Karpas-422 (cell line): ENCODE measurements around the gene ENOPH1. TPM values are rescaled to one million over a fixed set of nuclear protein-coding genes. Genes with fewer than 3 reads are reported as not detected.

Source experiments
- DNase-seq: peaks from one replicate; pipeline ENCODE4 v3.0.0-alpha.2; 2015
- H2AFZ ChIP-seq: fragments of 200-600 bp; sonication (generic); 2 replicates; pipeline ENCODE4 v1.6.1; 2014; ENCODE audit warnings: antibody characterized with exemption, low read length, mixed read lengths
- H3K27ac ChIP-seq: fragments of 200-600 bp; sonication (generic); 2 replicates; pipeline ENCODE4 v1.5.1; 2014; ENCODE audit warnings: mild to moderate bottlenecking, low read length, moderate library complexity
- H3K27me3 ChIP-seq: fragments of 200-600 bp; sonication (generic); 2 replicates; pipeline ENCODE4 v1.6.1; 2014; ENCODE audit warnings: low read length, mixed read lengths
- H3K36me3 ChIP-seq: fragments of 200-600 bp; sonication (generic); 2 replicates; pipeline ENCODE4 v1.6.1; 2014; ENCODE audit warnings: low read length, mixed read lengths; ENCODE audit not compliant: insufficient read depth
- H3K4me1 ChIP-seq: fragments of 200-600 bp; sonication (generic); 2 replicates; pipeline ENCODE4 v1.6.1; 2014; ENCODE audit warnings: mild to moderate bottlenecking, low read length, mixed read lengths
- H3K4me2 ChIP-seq: fragments of 200-600 bp; sonication (generic); 2 replicates; pipeline ENCODE4 v1.6.1; 2014; ENCODE audit warnings: low read length, low read depth, mild to moderate bottlenecking; ENCODE audit not compliant: poor library complexity, severe bottlenecking
- H3K4me3 ChIP-seq: fragments of 200-600 bp; sonication (generic); 2 replicates; pipeline ENCODE4 v1.5.1; 2014; ENCODE audit warnings: mild to moderate bottlenecking, antibody characterized with exemption, low read length, mixed read lengths
- H3K79me2 ChIP-seq: fragments of 200-600 bp; sonication (generic); 2 replicates; pipeline ENCODE4 v1.6.1; 2014; ENCODE audit warnings: mild to moderate bottlenecking, low read length, mixed read lengths
- H3K9ac ChIP-seq: fragments of 200-600 bp; sonication (generic); 2 replicates; pipeline ENCODE4 v1.6.0; 2014; ENCODE audit warnings: low read length
- H3K9me2 ChIP-seq: fragments of 200-600 bp; sonication (generic), shearing (Covaris generic); replicated peaks from 2 replicates; pipeline ENCODE4 v1.6.0; 2014; ENCODE audit warnings: mild to moderate bottlenecking, low read length, moderate library complexity; ENCODE audit not compliant: insufficient read depth
- H3K9me3 ChIP-seq: fragments of 300-700, 200-600 bp; sonication (generic); 2 replicates; pipeline ENCODE4 v1.6.1; 2014; ENCODE audit warnings: low read length, mixed read lengths
- H4K20me1 ChIP-seq: fragments of 200-600 bp; sonication (generic); 2 replicates; pipeline ENCODE4 v1.6.1; 2014; ENCODE audit warnings: mild to moderate bottlenecking, antibody characterized with exemption, low read length, low read depth; ENCODE audit not compliant: insufficient read depth
- total RNA-seq: library from RNA; depleted of rRNA; stranded (reverse); fragments of >200 nt; shearing (Covaris generic); gene quantifications from 2 replicates; pipeline ENCODE4 v1.2.3, GENCODE V29; 2014; ENCODE audit warnings: low replicate concordance

Gene ENOPH1
- total RNA-seq, 1 experiment from 2014 or later, result 17.2 TPM

DNA sequence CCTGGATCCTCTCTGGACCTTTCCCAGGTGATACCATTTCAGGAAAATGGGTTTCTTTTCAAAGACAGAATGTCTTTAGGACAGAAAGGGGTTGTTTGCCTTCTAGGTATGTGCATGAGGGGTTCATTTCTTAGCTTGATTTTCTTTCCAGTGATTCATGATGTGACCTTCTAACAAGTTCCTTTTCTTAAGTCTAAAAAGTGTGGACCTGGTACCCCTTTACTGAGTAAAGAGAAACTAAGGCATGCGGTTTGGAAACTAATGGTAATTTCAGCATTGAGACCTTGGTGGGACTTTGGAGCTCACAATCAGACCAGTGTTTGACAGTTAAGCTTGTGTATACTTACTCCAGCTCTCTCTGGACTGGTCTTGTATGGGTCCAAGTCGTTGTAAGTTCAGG lies 8.7 kb downstream of the ENOPH1 start:
- H2AFZ ChIP-seq, result no peak overlapping the region
- no peaks in the 10 kb centered on the region for H3K9me2 ChIP-seq
- H3K9me3 ChIP-seq, result no peaks in the 10 kb centered on the region
- H3K4me1 ChIP-seq, result peaks cover 18% of the 10 kb centered on the region
- peaks cover 6% of the 10 kb centered on the region; the same call in 1 of the 2 replicates for H3K36me3 ChIP-seq
- H3K27ac ChIP-seq, result no peak overlapping the region
- H3K4me2 ChIP-seq, result no peak overlapping the region
- peaks cover 90% of the 10 kb centered on the region for H3K79me2 ChIP-seq
- no peak for DNase-seq
- H3K4me3 ChIP-seq, result no peak overlapping the region
- H4K20me1 ChIP-seq, result no peaks in the 10 kb centered on the region; the same call in 1 of the 2 replicates
- no peak overlapping the region for H3K9ac ChIP-seq
- H3K27me3 ChIP-seq, result no peaks in the 10 kb centered on the region

DNA sequence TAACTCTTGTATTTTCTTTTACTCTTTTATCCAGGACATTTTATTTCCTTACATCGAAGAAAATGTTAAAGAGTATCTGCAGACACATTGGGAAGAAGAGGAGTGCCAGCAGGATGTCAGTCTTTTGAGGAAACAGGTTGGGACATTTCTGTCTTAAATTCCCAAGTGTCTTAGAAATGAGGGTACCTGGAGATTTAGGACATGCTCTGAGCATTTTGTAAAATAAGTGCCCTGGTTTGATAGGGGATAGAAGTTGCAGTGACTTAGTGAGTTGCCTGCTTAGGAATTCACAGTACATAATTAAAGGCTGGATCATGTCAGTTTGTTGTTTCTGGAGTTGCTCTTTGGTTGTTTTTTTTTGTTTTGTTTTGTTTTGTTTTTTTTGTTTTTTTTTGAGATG lies 17.5 kb downstream of the ENOPH1 start:
- H4K20me1 ChIP-seq, result no peaks in the 10 kb centered on the region
- DNase-seq, result no peak
- H2AFZ ChIP-seq, result no peak overlapping the region
- no peaks in the 10 kb centered on the region for H3K9me2 ChIP-seq
- no peak overlapping the region for H3K4me2 ChIP-seq
- no peaks in the 10 kb centered on the region for H3K27me3 ChIP-seq
- H3K9ac ChIP-seq, result no peak overlapping the region
- H3K9me3 ChIP-seq, result no peaks in the 10 kb centered on the region
- H3K27ac ChIP-seq, result no peak overlapping the region
- peaks cover 37% of the 10 kb centered on the region for H3K79me2 ChIP-seq
- H3K36me3 ChIP-seq, result peaks cover 6% of the 10 kb centered on the region; the same call in 1 of the 2 replicates
- no peaks in the 10 kb centered on the region for H3K4me1 ChIP-seq
- H3K4me3 ChIP-seq, result no peak overlapping the region

GRCh38 chr4:82450966-82451755 lies 20.8 kb downstream of the ENOPH1 start:
- no peaks in the 10 kb centered on the region for H3K9me2 ChIP-seq
- H3K79me2 ChIP-seq, result peaks cover 12% of the 10 kb centered on the region
- H3K4me1 ChIP-seq, result no peaks in the 10 kb centered on the region
- no peaks in the 10 kb centered on the region for H3K27me3 ChIP-seq
- no peak overlapping the region for H3K4me2 ChIP-seq
- no peak overlapping the region for H3K9ac ChIP-seq
- H3K36me3 ChIP-seq, result peaks cover 6% of the 10 kb centered on the region; the same call in 1 of the 2 replicates
- no peak overlapping the region for H3K27ac ChIP-seq
- no peak for DNase-seq
- no peak overlapping the region for H3K4me3 ChIP-seq
- H4K20me1 ChIP-seq, result no peaks in the 10 kb centered on the region
- H3K9me3 ChIP-seq, result no peaks in the 10 kb centered on the region
- no peak overlapping the region for H2AFZ ChIP-seq

DNA sequence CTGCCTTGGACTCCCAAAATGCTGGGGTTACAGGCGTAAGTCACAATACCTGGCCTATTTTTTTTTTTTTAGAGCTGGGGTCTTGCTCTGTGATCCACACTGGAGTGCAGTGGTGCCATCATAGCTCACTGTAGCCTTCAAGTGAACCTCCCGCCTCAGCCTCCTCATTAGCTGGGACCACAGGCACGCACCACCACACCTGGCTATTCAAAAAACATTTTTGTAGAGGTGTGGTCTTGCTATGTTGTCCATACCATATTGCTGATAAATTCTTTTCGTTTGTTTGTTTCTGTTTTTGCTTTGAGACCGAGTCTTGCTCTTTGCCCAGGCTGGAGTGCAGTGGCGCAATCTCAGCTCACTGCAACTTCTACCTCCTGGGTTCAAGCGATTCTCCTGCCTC lies 21.6 kb downstream of the ENOPH1 start:
- Histone ChIP-seq H4K20me1 (no peaks in the 10 kb centered on the region), H3K36me3 (peaks cover 6% of the 10 kb centered on the region; the same call in 1 of the 2 replicates), H2AFZ (no peak overlapping the region), H3K27ac (no peak overlapping the region), H3K9ac (no peak overlapping the region), H3K27me3 (no peaks in the 10 kb centered on the region), H3K79me2 (peaks cover 9% of the 10 kb centered on the region), H3K4me2 (no peak overlapping the region), H3K4me1 (no peaks in the 10 kb centered on the region), H3K9me2 (no peaks in the 10 kb centered on the region), H3K4me3 (no peak overlapping the region), H3K9me3 (no peaks in the 10 kb centered on the region)
- no peak for DNase-seq

GRCh38 chr4:82457266-82457665 lies 26.9 kb downstream of the ENOPH1 start:
- H3K4me3 ChIP-seq, result no peak overlapping the region
- no peaks in the 10 kb centered on the region for H4K20me1 ChIP-seq
- no peak overlapping the region for H3K4me2 ChIP-seq
- H3K79me2 ChIP-seq, result no peaks in the 10 kb centered on the region
- no peak overlapping the region for H3K27ac ChIP-seq
- H2AFZ ChIP-seq, result no peak overlapping the region
- H3K9ac ChIP-seq, result no peak overlapping the region
- H3K9me3 ChIP-seq, result no peaks in the 10 kb centered on the region
- H3K4me1 ChIP-seq, result no peaks in the 10 kb centered on the region; the same call in 1 of the 2 replicates
- no peak for DNase-seq
- H3K27me3 ChIP-seq, result no peaks in the 10 kb centered on the region
- H3K36me3 ChIP-seq, result no peaks in the 10 kb centered on the region; the same call in 1 of the 2 replicates
- no peaks in the 10 kb centered on the region for H3K9me2 ChIP-seq

GRCh38 chr4:82458729-82459128 lies 28.3 kb downstream of the ENOPH1 start:
- Histone ChIP-seq H3K27ac (no peak overlapping the region), H3K79me2 (no peaks in the 10 kb centered on the region), H3K9ac (no peak overlapping the region), H3K27me3 (no peaks in the 10 kb centered on the region), H2AFZ (no peak overlapping the region), H3K36me3 (peaks cover 5% of the 10 kb centered on the region; the same call in 1 of the 2 replicates), H3K4me3 (no peak overlapping the region), H3K9me2 (no peaks in the 10 kb centered on the region), H3K4me1 (no peaks in the 10 kb centered on the region; the same call in 1 of the 2 replicates), H4K20me1 (no peaks in the 10 kb centered on the region), H3K4me2 (no peak overlapping the region), H3K9me3 (no peaks in the 10 kb centered on the region)
- DNase-seq, result no peak

DNA sequence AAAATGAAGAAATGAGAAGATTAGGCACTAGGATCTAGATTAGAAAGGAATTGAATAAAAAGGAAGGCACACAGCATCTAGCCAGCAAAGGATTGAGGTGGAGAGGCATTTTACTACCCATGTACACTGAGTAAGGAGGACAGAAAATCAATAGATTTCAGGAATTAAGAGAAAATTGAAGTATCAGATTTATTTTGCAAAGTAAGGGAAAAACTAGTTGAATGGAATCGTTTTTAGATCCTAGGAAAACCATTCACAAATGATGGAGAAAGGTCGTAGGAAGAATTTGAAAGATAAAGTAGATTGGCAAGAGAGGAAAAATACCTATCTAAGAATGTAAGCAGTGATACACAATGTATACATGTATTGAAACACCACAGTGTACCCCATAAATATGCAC lies 31.3 kb downstream of the ENOPH1 start:
- H3K9me3 ChIP-seq, result no peaks in the 10 kb centered on the region
- no peaks in the 10 kb centered on the region for H3K9me2 ChIP-seq
- no peak overlapping the region for H3K9ac ChIP-seq
- no peak overlapping the region for H2AFZ ChIP-seq
- no peak for DNase-seq
- no peaks in the 10 kb centered on the region for H4K20me1 ChIP-seq
- peaks cover 6% of the 10 kb centered on the region for H3K4me1 ChIP-seq
- no peak overlapping the region for H3K4me3 ChIP-seq
- peaks cover 7% of the 10 kb centered on the region; the same call in 1 of the 2 replicates for H3K36me3 ChIP-seq
- H3K27me3 ChIP-seq, result no peaks in the 10 kb centered on the region
- no peak overlapping the region for H3K4me2 ChIP-seq
- no peaks in the 10 kb centered on the region for H3K79me2 ChIP-seq
- H3K27ac ChIP-seq, result no peak overlapping the region

DNA sequence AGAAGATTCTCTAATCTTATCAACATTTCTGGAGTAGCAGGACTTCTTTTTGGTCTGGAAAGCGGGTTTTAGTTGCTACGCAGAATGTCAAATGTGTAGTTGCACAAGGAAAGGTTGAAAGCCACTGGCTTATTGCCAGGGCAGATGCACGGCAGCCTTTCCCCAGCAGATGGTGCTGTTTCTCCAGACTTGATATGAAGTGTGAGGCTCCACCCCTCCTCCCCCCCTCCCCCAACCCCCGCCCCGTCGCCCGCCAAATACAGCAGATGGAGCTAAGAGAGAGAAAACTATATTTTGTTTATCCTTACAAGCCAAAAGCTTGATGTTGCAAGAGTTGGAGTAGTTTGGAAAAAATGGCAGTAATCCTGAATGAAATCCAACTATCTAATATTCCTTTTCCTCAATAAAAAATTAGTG lies 32.0 kb downstream of the ENOPH1 start:
- Histone ChIP-seq H3K9me3 (no peaks in the 10 kb centered on the region), H3K4me2 (no peak overlapping the region), H3K27me3 (no peaks in the 10 kb centered on the region), H3K36me3 (peaks cover 7% of the 10 kb centered on the region), H3K4me1 (peaks cover 6% of the 10 kb centered on the region), H3K4me3 (no peak overlapping the region), H3K9ac (no peak overlapping the region), H2AFZ (no peak overlapping the region), H4K20me1 (no peaks in the 10 kb centered on the region), H3K79me2 (no peaks in the 10 kb centered on the region), H3K9me2 (no peaks in the 10 kb centered on the region), H3K27ac (no peak overlapping the region)
- peak; percentile 91 for DNase-seq
